Upper lobe of left lung (tissue), 6 donors: ENCODE measurements around the gene GABARAPL2. TPM values are rescaled to one million over a fixed set of nuclear protein-coding genes. Genes with fewer than 3 reads are reported as not detected.

ENCODE experiments used
- ATAC-seq, 2 donors: fragments of 200-7000 bp; cut with Tn5 transposase; one replicate each; pipeline ENCODE4 v1.9.1; 2022; ENCODE audit warnings: mild to moderate bottlenecking in 2 of 2, moderate library complexity in 2 of 2; ENCODE audit not compliant: low FRiP score in 2 of 2
- DNase-seq, 2 donors: peaks; one replicate each; pipeline ENCODE4 v3.0.0-alpha.2; 2019 to 2020
- H3K27ac ChIP-seq, 4 donors: fragments of 200-600 bp; sonication (generic); one replicate each; pipeline ENCODE4 v1.5.1; 2016 to 2019
- H3K27me3 ChIP-seq, 4 donors: fragments of 200-600 bp; sonication (generic); one replicate each; pipeline ENCODE4 v1.5.1; 2017 to 2019
- H3K36me3 ChIP-seq, 4 donors: fragments of 200-600 bp; sonication (generic); one replicate each; pipeline ENCODE4 v1.5.1; 2016 to 2019
- H3K4me1 ChIP-seq, 4 donors: fragments of 200-600 bp; sonication (generic); one replicate each; pipeline ENCODE4 v1.5.1; 2018 to 2019
- H3K4me3 ChIP-seq, 4 donors: fragments of 200-600 bp; sonication (generic); one replicate each; pipeline ENCODE4 v1.5.1; 2017 to 2019; ENCODE audit warnings: mild to moderate bottlenecking in 2 of 4, moderate library complexity in 1 of 4
- H3K9me3 ChIP-seq, 4 donors: fragments of 200-600 bp; sonication (generic); one replicate each; pipeline ENCODE4 v1.5.1; 2018 to 2019
- EP300 ChIP-seq, 4 donors: sonication (generic); formaldehyde crosslinking; IDR thresholded peaks; one replicate each; pipeline ENCODE4 v1.5.1; 2017; ENCODE audit warnings: antibody characterized with exemption in 4 of 4, control low read depth in 2 of 4
- POLR2A ChIP-seq, 4 donors: fragments of 450-650 bp; IDR thresholded peaks; one replicate each; pipeline ENCODE4 v1.5.1; 2016 to 2017; ENCODE audit warnings: antibody characterized with exemption in 4 of 4, mild to moderate bottlenecking in 2 of 4
- POLR2AphosphoS5 ChIP-seq, 2 donors: sonication (generic); formaldehyde crosslinking; IDR thresholded peaks; one replicate each; pipeline ENCODE4 v1.5.1; 2017; ENCODE audit warnings: antibody characterized with exemption in 2 of 2
- WGBS, 2 donors: methylation state at CpG; one replicate each; pipeline ENCODE4 v1.1.5; 2017 to 2018; 5-methylcytosine and 5-hydroxymethylcytosine counted together
- total RNA-seq, 6 donors: library from RNA; depleted of rRNA in 4 of 6; stranded (reverse); fragments of >200 nt in 4 of 6; gene quantifications; one replicate each; pipeline versions ENCODE4 v1.1.0 to v1.2.1, GENCODE V29; 2016 to 2021
- TF ChIP-seq, protein P1 (sequence below), 6 experiments: fragments of 450-650 bp in 4 of 6; fragments of 200-600 bp in 2 of 6; sonication (generic) in 2 of 6; IDR thresholded peaks; one replicate each; pipeline ENCODE4 v1.5.1; 2016 to 2019; ENCODE audit warnings: antibody characterized with exemption in 6 of 6
- donor health status: DM: no; HTN: no; CAD: no; lungs with moderate emphysema.
- donor health status: DM: no; HTN: yes; CAD: no; lungs with severe emphysema.

Gene GABARAPL2
- total RNA-seq, 6 donors from 2014 or later, result 14.7 to 103 (median 81.1) TPM

DNA sequence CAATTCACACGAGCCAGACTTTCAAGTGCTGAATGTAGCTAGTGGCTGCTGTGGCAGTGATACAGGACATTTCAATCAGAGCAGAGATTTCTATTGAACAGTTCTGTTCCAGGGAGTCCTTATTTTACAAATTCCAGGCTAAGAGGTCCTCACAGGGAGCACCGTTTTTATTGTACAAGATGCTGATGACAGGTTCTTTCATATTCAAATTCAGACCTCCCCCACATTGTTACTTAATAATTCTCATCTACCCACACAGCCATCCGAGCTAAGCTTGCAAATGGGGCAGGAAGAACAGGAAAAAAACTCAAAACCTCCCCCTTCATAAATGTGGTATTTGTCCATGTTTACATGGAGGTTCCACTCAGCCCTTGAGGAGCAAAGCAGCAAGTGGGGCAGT, 9.8 kb downstream of the GABARAPL2 start:
- ATAC-seq (no peak), DNase-seq (no peak)
- Histone ChIP-seq H3K27me3 (no peaks in the 10 kb centered on the region), H3K4me1 (peaks cover 0 to 28% (median 9%) of the 10 kb centered on the region in 4 donors), H3K36me3 (peaks cover 29 to 93% (median 81%) of the 10 kb centered on the region in 4 donors), H3K9me3 (no peaks in the 10 kb centered on the region), H3K4me3 (no peak overlapping the region), H3K27ac (no peak overlapping the region)
- no peak for TF ChIP-seq EP300 (IDR thresholded peaks at IDR 0.05)
- 72 to 76% methylated on average over 3 of the region's 3 CpGs for WGBS, 2 donors

DNA sequence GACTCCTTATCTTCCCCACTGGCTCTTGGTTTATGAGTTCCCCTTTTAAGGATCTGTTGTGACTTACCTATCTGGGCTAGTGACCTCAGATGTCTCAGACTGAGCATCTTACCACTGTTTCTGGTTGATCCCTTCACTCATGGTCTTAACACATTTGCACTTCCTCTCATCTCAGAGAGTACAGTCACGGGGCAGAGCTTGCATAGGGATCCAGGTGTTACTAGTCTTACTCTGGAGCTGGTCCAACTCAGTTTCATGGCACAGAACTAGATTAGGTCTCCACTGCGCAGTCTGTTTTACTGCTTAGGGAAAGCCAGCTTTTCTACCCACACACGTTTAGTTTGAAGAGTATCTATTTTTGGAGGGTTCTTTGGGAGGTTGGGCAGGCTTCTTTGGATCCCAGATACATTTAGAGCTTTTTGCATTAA, 10.2 kb downstream of the GABARAPL2 start:
- no peak for TF ChIP-seq POLR2AphosphoS5 (IDR thresholded peaks at IDR 0.05)
- TF ChIP-seq, protein P1, sequence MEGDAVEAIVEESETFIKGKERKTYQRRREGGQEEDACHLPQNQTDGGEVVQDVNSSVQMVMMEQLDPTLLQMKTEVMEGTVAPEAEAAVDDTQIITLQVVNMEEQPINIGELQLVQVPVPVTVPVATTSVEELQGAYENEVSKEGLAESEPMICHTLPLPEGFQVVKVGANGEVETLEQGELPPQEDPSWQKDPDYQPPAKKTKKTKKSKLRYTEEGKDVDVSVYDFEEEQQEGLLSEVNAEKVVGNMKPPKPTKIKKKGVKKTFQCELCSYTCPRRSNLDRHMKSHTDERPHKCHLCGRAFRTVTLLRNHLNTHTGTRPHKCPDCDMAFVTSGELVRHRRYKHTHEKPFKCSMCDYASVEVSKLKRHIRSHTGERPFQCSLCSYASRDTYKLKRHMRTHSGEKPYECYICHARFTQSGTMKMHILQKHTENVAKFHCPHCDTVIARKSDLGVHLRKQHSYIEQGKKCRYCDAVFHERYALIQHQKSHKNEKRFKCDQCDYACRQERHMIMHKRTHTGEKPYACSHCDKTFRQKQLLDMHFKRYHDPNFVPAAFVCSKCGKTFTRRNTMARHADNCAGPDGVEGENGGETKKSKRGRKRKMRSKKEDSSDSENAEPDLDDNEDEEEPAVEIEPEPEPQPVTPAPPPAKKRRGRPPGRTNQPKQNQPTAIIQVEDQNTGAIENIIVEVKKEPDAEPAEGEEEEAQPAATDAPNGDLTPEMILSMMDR (IDR thresholded peaks at IDR 0.05), result no peak
- no peak for TF ChIP-seq EP300 (IDR thresholded peaks at IDR 0.05)
- no peak for TF ChIP-seq POLR2A (IDR thresholded peaks at IDR 0.05)
- H3K9me3 ChIP-seq, result no peaks in the 10 kb centered on the region
- H3K27ac ChIP-seq, result no peak overlapping the region
- ATAC-seq (peak in 1 of 2 donors; percentile 34), DNase-seq (no peak)
- no peak overlapping the region for H3K4me3 ChIP-seq
- peaks cover 29 to 89% (median 76%) of the 10 kb centered on the region in 4 donors for H3K36me3 ChIP-seq
- H3K4me1 ChIP-seq, result peaks cover 0 to 23% (median 5%) of the 10 kb centered on the region in 4 donors
- H3K27me3 ChIP-seq, result no peaks in the 10 kb centered on the region
- 64 to 84% methylated on average over 3 of the region's 3 CpGs for WGBS, 2 donors

DNA sequence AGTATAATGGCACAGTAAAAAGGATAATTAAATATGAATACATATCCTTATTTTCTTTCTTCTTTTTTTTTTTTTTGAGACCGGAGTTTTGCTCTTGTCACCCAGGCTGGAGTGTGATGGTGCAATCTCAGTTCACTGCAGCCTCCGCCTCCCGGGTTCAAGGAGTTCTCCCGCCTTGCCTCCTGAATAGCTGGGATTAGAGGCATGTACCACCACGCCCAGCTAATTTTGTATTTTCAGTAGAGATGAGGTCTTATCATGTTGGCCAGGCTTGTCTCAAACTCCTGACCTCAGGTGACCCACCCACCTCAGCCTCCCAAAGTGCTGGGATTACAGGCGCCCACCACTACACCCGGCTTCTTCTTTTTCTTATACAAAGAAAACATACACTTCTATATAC, 12.0 kb downstream of the GABARAPL2 start:
- no peak overlapping the region for H3K4me3 ChIP-seq
- 94% methylated on average over 7 of the region's 7 CpGs for WGBS, 2 donors
- ATAC-seq (no peak), DNase-seq (no peak)
- no peaks in the 10 kb centered on the region for H3K9me3 ChIP-seq
- H3K27ac ChIP-seq, result no peak overlapping the region
- H3K4me1 ChIP-seq, result peaks cover 0 to 8% (median 2%) of the 10 kb centered on the region in 4 donors
- no peak for TF ChIP-seq POLR2AphosphoS5 (IDR thresholded peaks at IDR 0.05)
- no peak for TF ChIP-seq EP300 (IDR thresholded peaks at IDR 0.05)
- TF ChIP-seq, protein P1 (IDR thresholded peaks at IDR 0.05), result no peak
- TF ChIP-seq POLR2A (IDR thresholded peaks at IDR 0.05), result no peak
- H3K27me3 ChIP-seq, result no peaks in the 10 kb centered on the region
- peaks cover 29 to 71% (median 60%) of the 10 kb centered on the region in 4 donors for H3K36me3 ChIP-seq

DNA sequence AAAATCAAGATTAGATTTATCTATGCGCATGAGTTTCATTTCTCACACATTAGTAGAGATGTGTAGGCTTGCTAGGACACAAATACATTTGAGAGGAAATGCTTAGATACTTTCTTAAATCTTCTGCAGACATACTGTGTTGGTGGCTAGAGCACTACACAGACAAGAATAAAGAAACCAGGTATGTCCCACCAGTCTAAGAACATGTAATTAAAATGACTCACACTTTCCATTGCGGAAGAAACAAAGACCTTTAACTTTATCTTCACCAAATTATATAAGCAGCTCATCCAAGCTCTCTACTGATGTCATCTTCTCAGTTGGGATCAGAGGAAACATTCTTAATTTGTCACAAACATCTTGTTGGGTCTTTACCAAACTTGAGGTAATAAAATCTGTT, 12.5 kb downstream of the GABARAPL2 start:
- no peak for TF ChIP-seq POLR2A (IDR thresholded peaks at IDR 0.05)
- no peak for TF ChIP-seq POLR2AphosphoS5 (IDR thresholded peaks at IDR 0.05)
- TF ChIP-seq EP300 (IDR thresholded peaks at IDR 0.05), result no peak
- TF ChIP-seq, protein P1 (IDR thresholded peaks at IDR 0.05), result no peak
- H3K9me3 ChIP-seq, result no peaks in the 10 kb centered on the region
- H3K27ac ChIP-seq, result no peak overlapping the region
- peaks cover 0 to 6% (median 0%) of the 10 kb centered on the region in 4 donors for H3K4me1 ChIP-seq
- no peak for DNase-seq
- no peak for ATAC-seq
- no peak overlapping the region for H3K4me3 ChIP-seq
- 93 to 95% methylated on average over 2 of the region's 2 CpGs for WGBS, 2 donors
- H3K27me3 ChIP-seq, result no peaks in the 10 kb centered on the region
- peaks cover 29 to 66% (median 57%) of the 10 kb centered on the region in 4 donors for H3K36me3 ChIP-seq

DNA sequence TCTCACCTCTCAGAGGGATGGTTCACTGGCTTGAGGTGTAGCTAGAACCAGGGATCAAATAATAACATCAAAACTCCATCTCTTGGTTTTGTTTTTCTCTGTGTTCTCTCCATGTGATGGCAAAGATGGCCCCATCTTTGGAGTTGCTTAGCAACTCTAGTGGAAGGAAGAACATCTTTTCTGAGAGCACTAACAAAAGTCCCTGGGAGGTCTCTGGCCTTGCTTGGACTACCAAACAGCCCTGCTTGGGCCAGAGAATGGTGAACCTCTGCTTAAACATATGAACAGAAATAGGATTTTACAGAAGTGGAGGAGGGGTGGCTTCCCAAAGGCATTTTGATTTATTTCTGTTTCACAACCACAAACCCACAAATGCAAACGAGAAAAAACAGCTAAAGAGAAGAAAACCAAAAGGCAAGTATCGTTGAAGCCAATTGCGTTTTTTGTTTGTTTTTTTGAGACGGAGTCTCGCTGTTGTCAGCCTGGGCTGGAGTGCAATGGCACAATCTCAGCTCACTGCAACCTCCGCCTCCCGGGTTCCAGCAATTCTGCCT, 13.2 kb downstream of the GABARAPL2 start:
- TF ChIP-seq POLR2A (IDR thresholded peaks at IDR 0.05) (no peak), POLR2AphosphoS5 (IDR thresholded peaks at IDR 0.05) (no peak), EP300 (IDR thresholded peaks at IDR 0.05) (no peak)
- TF ChIP-seq, protein P1 (IDR thresholded peaks at IDR 0.05), result no peak
- Histone ChIP-seq H3K27me3 (no peaks in the 10 kb centered on the region), H3K4me1 (peaks cover 0 to 2% (median 0%) of the 10 kb centered on the region in 4 donors), H3K4me3 (no peak overlapping the region), H3K9me3 (no peaks in the 10 kb centered on the region), H3K36me3 (peaks cover 29 to 59% (median 52%) of the 10 kb centered on the region in 4 donors), H3K27ac (no peak overlapping the region)
- DNase-seq, result no peak
- no peak for ATAC-seq
- 65 to 88% methylated on average over 7 of the region's 7 CpGs for WGBS, 2 donors
